VCaP (cell line): Measurements from ENCODE around the gene SLX4.

Source experiments
- H3K27ac ChIP-seq: fragments of 450-650 bp; 2 replicates; pipeline ENCODE4 v1.5.1; 2017
- TF ChIP-seq, protein P1 (sequence below): fragments of 450-650 bp; conservative IDR thresholded peaks from 2 replicates; pipeline ENCODE4 v1.5.1; 2017; ENCODE audit warnings: mild to moderate bottlenecking, moderate library complexity

SLX4 gene

DNA sequence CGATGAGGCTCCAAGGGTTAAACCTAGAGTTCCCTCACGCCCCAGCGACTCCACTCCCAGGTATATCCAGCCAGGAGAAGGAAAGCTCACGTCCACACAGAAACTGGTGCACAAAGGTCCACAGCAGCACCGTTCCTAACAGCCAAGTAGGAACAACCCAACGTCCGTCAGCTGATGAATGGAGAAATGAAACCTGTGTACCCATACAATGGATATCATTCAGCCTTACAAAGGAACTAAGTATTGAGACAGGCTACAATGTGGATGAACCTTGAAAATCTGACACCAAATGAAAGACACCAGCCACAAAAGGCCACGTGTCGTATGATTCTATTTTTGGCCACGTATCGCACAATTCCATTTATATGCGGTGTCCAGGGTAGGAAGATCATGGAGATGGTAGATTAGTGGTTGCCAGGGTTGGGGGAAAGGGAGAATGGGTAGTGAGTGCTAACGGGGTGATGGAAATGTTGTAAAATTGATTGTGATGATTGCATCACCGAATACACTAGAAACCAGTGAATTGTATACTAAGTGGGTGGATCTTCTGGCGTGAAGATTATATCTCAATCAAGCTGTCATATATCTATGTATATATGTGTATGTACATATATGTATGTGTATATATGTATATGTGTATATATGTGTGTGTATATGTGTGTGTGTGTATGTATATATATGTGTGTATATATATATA, 64.3 kb downstream of the SLX4 start:
- no peak overlapping the region for H3K27ac ChIP-seq
- TF ChIP-seq, protein P1, sequence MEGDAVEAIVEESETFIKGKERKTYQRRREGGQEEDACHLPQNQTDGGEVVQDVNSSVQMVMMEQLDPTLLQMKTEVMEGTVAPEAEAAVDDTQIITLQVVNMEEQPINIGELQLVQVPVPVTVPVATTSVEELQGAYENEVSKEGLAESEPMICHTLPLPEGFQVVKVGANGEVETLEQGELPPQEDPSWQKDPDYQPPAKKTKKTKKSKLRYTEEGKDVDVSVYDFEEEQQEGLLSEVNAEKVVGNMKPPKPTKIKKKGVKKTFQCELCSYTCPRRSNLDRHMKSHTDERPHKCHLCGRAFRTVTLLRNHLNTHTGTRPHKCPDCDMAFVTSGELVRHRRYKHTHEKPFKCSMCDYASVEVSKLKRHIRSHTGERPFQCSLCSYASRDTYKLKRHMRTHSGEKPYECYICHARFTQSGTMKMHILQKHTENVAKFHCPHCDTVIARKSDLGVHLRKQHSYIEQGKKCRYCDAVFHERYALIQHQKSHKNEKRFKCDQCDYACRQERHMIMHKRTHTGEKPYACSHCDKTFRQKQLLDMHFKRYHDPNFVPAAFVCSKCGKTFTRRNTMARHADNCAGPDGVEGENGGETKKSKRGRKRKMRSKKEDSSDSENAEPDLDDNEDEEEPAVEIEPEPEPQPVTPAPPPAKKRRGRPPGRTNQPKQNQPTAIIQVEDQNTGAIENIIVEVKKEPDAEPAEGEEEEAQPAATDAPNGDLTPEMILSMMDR, result no peak

DNA sequence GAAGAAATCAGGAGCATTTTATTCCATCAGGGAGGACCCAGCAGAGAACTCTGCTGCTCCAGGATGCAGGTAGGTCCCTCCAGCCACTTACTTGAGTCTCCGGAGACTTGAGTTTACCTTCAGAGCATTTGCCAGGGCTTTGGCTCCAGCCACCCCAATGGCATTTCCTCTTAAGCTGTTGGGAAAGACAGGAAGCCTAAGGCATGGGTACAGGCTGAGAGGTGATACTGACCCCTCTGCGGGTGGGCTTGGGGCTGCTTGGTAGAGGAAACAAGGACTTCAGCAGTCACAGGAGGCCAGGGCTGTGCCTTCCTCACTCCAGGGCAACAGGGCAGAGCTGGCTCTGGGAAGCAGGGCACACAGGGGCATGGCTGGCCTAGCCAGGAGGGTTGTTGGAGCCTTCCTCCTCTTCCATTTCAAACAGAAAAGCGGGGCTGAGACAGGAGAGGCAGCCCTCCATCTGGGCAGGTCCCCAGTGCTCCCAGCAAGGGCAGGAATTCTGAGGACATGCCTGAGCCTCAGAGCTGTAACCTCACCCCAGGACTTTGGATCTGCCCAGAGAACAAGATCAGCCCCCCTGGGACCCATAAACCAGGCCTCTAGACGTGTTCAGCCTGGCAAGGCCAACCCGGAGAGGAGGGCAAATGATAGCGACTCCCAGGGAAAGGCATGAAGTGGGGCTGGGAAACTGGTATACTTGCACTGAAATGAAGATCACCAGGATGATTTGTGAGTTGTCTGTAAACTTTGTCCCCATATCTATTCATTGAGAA, 68.6 kb downstream of the SLX4 start:
- TF ChIP-seq, protein P1, result no peak
- H3K27ac ChIP-seq, result no peak overlapping the region

DNA sequence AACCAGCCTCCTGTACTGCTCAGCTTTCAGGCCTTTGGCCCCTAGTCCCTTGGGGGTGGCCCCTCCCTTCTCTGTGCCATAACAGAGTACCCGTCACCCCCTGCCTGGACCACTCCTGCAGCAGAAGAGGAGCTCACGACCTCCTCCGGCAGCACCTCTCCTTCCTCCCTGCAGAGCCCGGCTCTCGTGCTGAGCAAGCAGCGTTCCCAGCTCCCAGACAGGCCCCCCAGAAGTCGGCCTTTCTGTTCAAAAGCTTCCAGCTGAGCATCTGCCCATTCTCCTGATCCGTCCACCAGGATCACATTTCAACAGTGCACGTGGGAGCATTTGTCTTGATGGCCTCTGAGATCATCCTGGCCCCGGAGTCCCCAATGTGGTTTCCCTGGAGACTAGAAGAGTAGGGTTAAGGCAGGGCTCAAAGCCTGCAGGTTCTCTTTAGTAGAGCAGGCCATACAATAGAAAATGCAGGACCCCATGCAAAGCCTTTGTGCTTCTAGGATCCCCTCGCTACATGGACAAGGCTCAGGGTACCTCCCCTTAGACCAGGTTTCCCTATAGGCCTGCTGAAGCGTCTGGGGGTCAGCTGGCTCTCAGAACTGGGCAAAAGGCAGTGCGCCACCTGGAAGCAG, 69.8 kb downstream of the SLX4 start:
- TF ChIP-seq, protein P1, result no peak
- H3K27ac ChIP-seq, result no peak overlapping the region

DNA sequence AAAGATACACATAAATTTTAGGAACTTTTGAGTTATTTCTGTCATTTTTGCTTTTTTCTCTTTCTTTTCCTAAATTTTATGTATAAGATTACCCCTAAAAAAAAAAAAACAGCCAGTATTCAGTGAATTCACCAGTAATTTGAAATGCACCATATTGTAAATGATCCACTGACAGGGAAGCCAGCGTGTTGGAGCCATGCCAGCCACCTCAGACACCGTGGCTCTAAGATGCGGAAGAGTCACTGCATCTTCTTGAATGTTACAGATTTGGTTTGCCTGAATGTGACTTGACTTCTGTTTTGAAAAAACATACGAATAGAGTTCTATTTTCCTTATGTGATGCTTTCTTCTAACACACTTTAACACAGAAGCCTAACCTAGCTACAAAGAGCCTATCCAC, 73.2 kb downstream of the SLX4 start:
- no peak overlapping the region for H3K27ac ChIP-seq
- TF ChIP-seq, protein P1, result no peak

DNA sequence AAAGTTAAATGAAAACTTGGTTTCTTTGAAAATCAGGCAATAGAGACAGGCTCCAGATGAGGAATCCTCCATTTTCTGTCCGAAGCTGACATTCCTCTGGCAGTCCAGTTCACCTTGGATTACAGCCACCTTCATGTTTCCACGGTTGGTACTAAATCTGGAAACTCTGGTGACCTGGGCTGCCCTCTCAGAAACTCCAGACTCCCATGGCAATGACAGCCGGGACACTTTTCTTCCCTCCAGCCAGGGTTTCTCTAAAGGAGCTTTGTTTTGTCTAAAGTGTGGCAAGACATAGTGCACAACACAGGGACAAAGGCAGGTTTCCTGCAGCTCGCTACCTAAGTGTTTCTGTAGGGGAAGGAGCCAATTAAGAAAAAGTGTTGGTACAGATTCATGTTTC, 74.6 kb downstream of the SLX4 start:
- H3K27ac ChIP-seq, result no peak overlapping the region
- TF ChIP-seq, protein P1, result no peak

DNA sequence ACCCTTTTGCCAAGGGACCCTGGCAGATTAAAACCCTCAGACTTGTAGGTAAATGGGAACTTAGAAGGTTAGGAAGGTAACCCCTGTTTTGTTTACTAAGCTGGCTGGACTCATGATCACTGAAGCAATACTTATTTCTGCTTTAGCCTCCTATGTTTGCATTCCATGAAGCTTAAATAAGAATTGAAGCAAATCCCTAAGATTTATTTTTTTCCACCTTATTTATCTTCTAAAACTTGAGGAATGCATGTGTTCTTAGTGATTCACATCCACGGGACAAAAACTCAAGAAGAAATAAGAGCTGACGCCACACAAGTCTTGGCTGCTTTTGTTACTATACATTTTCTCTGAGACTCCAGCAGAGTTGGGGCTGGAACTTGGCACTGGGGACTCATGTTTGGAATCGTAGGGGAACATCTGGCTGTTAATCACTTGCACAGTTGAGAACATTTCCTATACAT, 75.1 kb downstream of the SLX4 start:
- TF ChIP-seq, protein P1, result no peak
- H3K27ac ChIP-seq, result no peak overlapping the region

DNA sequence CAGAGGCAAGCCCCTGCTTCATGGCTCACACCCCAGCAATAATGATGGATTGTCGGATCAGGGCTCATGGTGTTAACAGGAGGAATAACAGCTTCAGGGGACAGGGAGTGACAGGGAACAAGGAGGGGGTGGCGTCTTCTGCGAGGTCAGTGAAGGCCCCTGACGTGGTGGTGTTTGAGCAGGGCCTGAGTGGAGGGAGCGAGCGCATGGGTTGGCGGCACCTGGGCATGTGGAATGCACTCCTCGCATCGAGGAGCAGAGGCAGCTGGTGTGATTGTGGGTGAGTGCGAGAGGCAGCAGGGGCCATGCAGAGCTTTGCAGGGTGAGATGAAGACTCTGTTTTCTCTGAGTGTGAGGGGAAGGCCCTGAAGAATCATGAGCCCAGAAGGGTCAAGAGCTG, 77.3 kb downstream of the SLX4 start:
- H3K27ac ChIP-seq, result no peak overlapping the region
- TF ChIP-seq, protein P1, result no peak
